Esophagus muscularis mucosa (tissue), 4 donors: ENCODE results near the gene RPSA. TPM values are rescaled to one million over a fixed set of nuclear protein-coding genes. Genes with fewer than 3 reads are reported as not detected.

Source experiments
- DNase-seq: peaks from one replicate; pipeline ENCODE4 v3.0.0-alpha.2; 2017; ENCODE audit errors: extremely low spot score
- H3K27ac ChIP-seq, 4 donors: fragments of 200-600 bp; sonication (generic); replicated peaks in 1 of 4; 1 replicate in 3 of 4; 2 replicates in 1 of 4; pipeline ENCODE4 v1.5.1; 2016 to 2019; ENCODE audit warnings: mild to moderate bottlenecking in 1 of 4
- H3K27me3 ChIP-seq, 4 donors: fragments of 200-600 bp; sonication (generic); one replicate each; pipeline versions ENCODE4 v1.5.1 to v1.6.0; 2016 to 2019
- H3K36me3 ChIP-seq, 4 donors: fragments of 200-600 bp; sonication (generic); one replicate each; pipeline ENCODE4 v1.5.1; 2016 to 2019
- H3K4me1 ChIP-seq, 4 donors: fragments of 200-600 bp; sonication (generic); one replicate each; pipeline ENCODE4 v1.5.1; 2016 to 2019
- H3K4me3 ChIP-seq, 4 donors: fragments of 200-600 bp; sonication (generic); 1 replicate in 2 of 4; 2 replicates in 2 of 4; pipeline ENCODE4 v1.5.1; 2016 to 2019; ENCODE audit warnings: mild to moderate bottlenecking in 4 of 4, moderate library complexity in 1 of 4
- H3K9me3 ChIP-seq, 4 donors: fragments of 200-600 bp; sonication (generic); 1 replicate in 3 of 4; 2 replicates in 1 of 4; pipeline ENCODE4 v1.5.1; 2016 to 2019
- CTCF ChIP-seq, 3 experiments: fragments of 200-600 bp in 2 of 3; fragments of 450-650 bp in 1 of 3; sonication (generic) in 2 of 3; IDR thresholded peaks; one replicate each; pipeline ENCODE4 v1.5.1; 2017 to 2019; ENCODE audit warnings: antibody characterized with exemption in 3 of 3, mild to moderate bottlenecking in 2 of 3, moderate library complexity in 1 of 3
- EP300 ChIP-seq: sonication (generic); formaldehyde crosslinking; IDR thresholded peaks from one replicate; pipeline ENCODE4 v1.6.1; 2017; ENCODE audit warnings: antibody characterized with exemption
- POLR2A ChIP-seq: fragments of 450-650 bp; IDR thresholded peaks from one replicate; pipeline ENCODE4 v1.6.1; 2017; ENCODE audit warnings: antibody characterized with exemption, moderate library complexity, mild to moderate bottlenecking, low read depth
- POLR2AphosphoS5 ChIP-seq, 2 donors: sonication (generic); formaldehyde crosslinking; IDR thresholded peaks; one replicate each; pipeline ENCODE4 v1.6.1; 2017; ENCODE audit warnings: antibody characterized with exemption in 2 of 2
- WGBS: methylation state at CpG from one replicate; pipeline ENCODE4 v1.1.5; 2018; 5-methylcytosine and 5-hydroxymethylcytosine counted together
- intact Hi-C: fragments of 100-400 bp; cut with DNase I; formaldehyde crosslinking; loops from one replicate; pipeline ENCODE4 v1.15.1; 2023
- total RNA-seq, 4 donors: library from RNA; depleted of rRNA; stranded (reverse); fragments of >200 nt; gene quantifications; one replicate each; pipeline versions ENCODE4 v1.1.0 to v1.2.1, GENCODE V29; 2016

Gene RPSA
- total RNA-seq, 4 donors from 2014 or later: 720 to 1,054 (median 915) TPM

- H3K36me3 ChIP-seq: no peaks in the 10 kb centered on the region
- intact Hi-C loops: no loop called here
- H3K4me1 ChIP-seq: peaks cover 0 to 7% (median 4%) of the 10 kb centered on the region in 4 donors
- no peak for DNase-seq
- no peaks in the 10 kb centered on the region for H3K9me3 ChIP-seq
- no peak overlapping the region for H3K27ac ChIP-seq
- H3K27me3 ChIP-seq: peaks cover 0 to 7% (median 0%) of the 10 kb centered on the region in 4 donors
- no peak overlapping the region for H3K4me3 ChIP-seq
- TF ChIP-seq POLR2A (no peak), POLR2AphosphoS5 (IDR thresholded peaks at IDR 0.05) (no peak), CTCF (IDR thresholded peaks at IDR 0.05) (no peak), EP300 (no peak)
- 67% methylated on average over 3 of the region's 5 CpGs for WGBS
Observed at GRCh38 chr3:39434574-39434973, 28.1 kb downstream of the RPSA start.

GRCh38 chr3:39435006-39435748 is 28.7 kb downstream of the RPSA start:
- TF ChIP-seq POLR2AphosphoS5 (IDR thresholded peaks at IDR 0.05): no peak
- TF ChIP-seq EP300: no peak
- TF ChIP-seq POLR2A: no peak
- TF ChIP-seq CTCF (IDR thresholded peaks at IDR 0.05): no peak
- Histone ChIP-seq H3K4me3 (no peak overlapping the region), H3K27me3 (peaks cover 0 to 4% (median 0%) of the 10 kb centered on the region in 4 donors), H3K9me3 (no peaks in the 10 kb centered on the region), H3K27ac (no peak overlapping the region), H3K4me1 (peaks cover 0 to 7% (median 4%) of the 10 kb centered on the region in 4 donors), H3K36me3 (no peaks in the 10 kb centered on the region)
- intact Hi-C loops: no loop called here
- 50% methylated on average over 1 of the region's 1 CpG for WGBS
- no peak for DNase-seq

GRCh38 chr3:39438880-39439279 is 32.4 kb downstream of the RPSA start:
- TF ChIP-seq EP300: no peak
- TF ChIP-seq CTCF (IDR thresholded peaks at IDR 0.05): no peak
- TF ChIP-seq POLR2AphosphoS5 (IDR thresholded peaks at IDR 0.05): no peak
- TF ChIP-seq POLR2A: no peak
- Histone ChIP-seq H3K9me3 (no peaks in the 10 kb centered on the region), H3K27ac (no peak overlapping the region), H3K4me3 (no peak overlapping the region), H3K36me3 (no peaks in the 10 kb centered on the region), H3K4me1 (no peaks in the 10 kb centered on the region), H3K27me3 (peaks cover 0 to 6% (median 0%) of the 10 kb centered on the region in 4 donors)
- WGBS: 72% methylated on average over 4 of the region's 4 CpGs
- intact Hi-C loops: no loop called here
- no peak for DNase-seq

- intact Hi-C loops: no loop called here
- peaks cover 0 to 6% (median 0%) of the 10 kb centered on the region in 4 donors for H3K27me3 ChIP-seq
- H3K27ac ChIP-seq: no peak overlapping the region
- no peaks in the 10 kb centered on the region for H3K36me3 ChIP-seq
- H3K4me1 ChIP-seq: no peaks in the 10 kb centered on the region
- no peak overlapping the region for H3K4me3 ChIP-seq
- WGBS: 92% methylated on average over 8 of the region's 8 CpGs
- TF ChIP-seq POLR2A (no peak), EP300 (no peak), CTCF (IDR thresholded peaks at IDR 0.05) (no peak), POLR2AphosphoS5 (IDR thresholded peaks at IDR 0.05) (no peak)
- no peak for DNase-seq
- H3K9me3 ChIP-seq: no peaks in the 10 kb centered on the region
Observed at GRCh38 chr3:39440316-39440715, 33.8 kb downstream of the RPSA start.

- intact Hi-C loops: no loop called here
- Histone ChIP-seq H3K27me3 (peaks cover 0 to 6% (median 0%) of the 10 kb centered on the region in 4 donors), H3K9me3 (no peaks in the 10 kb centered on the region), H3K4me3 (no peak overlapping the region), H3K27ac (no peak overlapping the region), H3K36me3 (no peaks in the 10 kb centered on the region), H3K4me1 (peaks cover 0 to 4% (median 0%) of the 10 kb centered on the region in 4 donors)
- TF ChIP-seq POLR2A (no peak), CTCF (IDR thresholded peaks at IDR 0.05) (no peak), EP300 (no peak), POLR2AphosphoS5 (IDR thresholded peaks at IDR 0.05) (no peak)
- 89% methylated on average over 4 of the region's 4 CpGs for WGBS
- no peak for DNase-seq
Observed at GRCh38 chr3:39443530-39443929, 37.0 kb downstream of the RPSA start.
